Motor neuron (in vitro differentiated cells): ENCODE measurements around the gene MEG3. TPM values are rescaled to one million over a fixed set of nuclear protein-coding genes. Genes with fewer than 3 reads are reported as not detected.
A peak's percentile ranks its signal among the peaks of the same experiment; 100 is the strongest.

ENCODE experiments used
- ATAC-seq, 8 experiments: fragments of 200-7000 bp; cut with Tn5 transposase; replicated peaks in 6 of 8; 2 replicates each; pipeline ENCODE4 v1.8.0; 2021; ENCODE audit warnings: mild to moderate bottlenecking in 8 of 8, moderate library complexity in 8 of 8
- H3K27ac ChIP-seq, 2 donors: fragments of 250-450 bp; sonication (Bioruptor Pico); 2 replicates each; pipeline ENCODE4 v1.9.0; 2021; ENCODE audit warnings: antibody characterized with exemption in 2 of 2, mild to moderate bottlenecking in 2 of 2, moderate library complexity in 1 of 2
- H3K4me1 ChIP-seq, 2 donors: fragments of 250-450 bp; sonication (Bioruptor Pico); replicated peaks in 1 of 2; 2 replicates each; pipeline ENCODE4 v1.6.1; 2021; ENCODE audit warnings: antibody characterized with exemption in 2 of 2, mild to moderate bottlenecking in 2 of 2, moderate library complexity in 1 of 2
- H3K4me3 ChIP-seq, 5 donors: fragments of 250-450 bp; sonication (Bioruptor Pico); 2 replicates each; pipeline ENCODE4 v1.9.0; 2021; ENCODE audit warnings: antibody characterized with exemption in 5 of 5, mild to moderate bottlenecking in 5 of 5, moderate library complexity in 4 of 5
- WGBS, 10 experiments: fragments of 450-650 bp; shearing (Covaris generic); methylation state at CpG; one replicate each; pipeline ENCODE4 v1.0.0; 2022; 5-methylcytosine and 5-hydroxymethylcytosine counted together
- in situ Hi-C, 9 experiments: fragments of 400-800 bp; cut with MboI; loops; one replicate each; pipeline ENCODE4 v1.15.0; 2021; ENCODE audit warnings: low sequenced_read_pairs in 9 of 9, low pct_unique_long_range_greater_than_20kb in 2 of 9; ENCODE audit not compliant: unreplicated experiment in 9 of 9
- total RNA-seq, 8 experiments: library from RNA; unstranded; fragments of 300-600 nt; gene quantifications; 2 replicates each; pipeline versions ENCODE4 v1.2.3 to v1.2.4, GENCODE V29; 2022

Gene MEG3
- total RNA-seq, 8 experiments from 2014 or later, result 1.9 to 1,167 (median 108) TPM

DNA sequence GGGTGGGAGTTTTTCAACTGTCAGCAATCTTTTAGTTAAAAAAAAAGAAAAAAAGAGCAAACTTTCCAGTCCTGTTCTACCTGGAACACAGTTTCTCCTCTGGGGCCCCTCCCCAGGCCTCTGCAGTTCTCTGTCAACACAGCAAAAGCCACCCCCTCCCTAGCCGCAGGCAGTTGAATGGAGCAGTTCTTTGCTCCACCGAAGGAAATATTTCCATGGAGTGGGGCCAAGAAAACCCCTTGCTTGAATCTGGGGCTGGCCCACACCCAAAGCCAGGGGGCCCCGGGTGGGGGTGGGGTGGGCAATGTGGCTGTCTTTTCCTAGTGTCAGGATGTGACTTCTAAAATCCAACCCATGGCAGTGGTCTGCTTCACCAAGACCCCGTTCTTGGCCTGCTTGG lies 5.0 kb upstream of the MEG3 start:
- in situ Hi-C loops, result no loop called here

DNA sequence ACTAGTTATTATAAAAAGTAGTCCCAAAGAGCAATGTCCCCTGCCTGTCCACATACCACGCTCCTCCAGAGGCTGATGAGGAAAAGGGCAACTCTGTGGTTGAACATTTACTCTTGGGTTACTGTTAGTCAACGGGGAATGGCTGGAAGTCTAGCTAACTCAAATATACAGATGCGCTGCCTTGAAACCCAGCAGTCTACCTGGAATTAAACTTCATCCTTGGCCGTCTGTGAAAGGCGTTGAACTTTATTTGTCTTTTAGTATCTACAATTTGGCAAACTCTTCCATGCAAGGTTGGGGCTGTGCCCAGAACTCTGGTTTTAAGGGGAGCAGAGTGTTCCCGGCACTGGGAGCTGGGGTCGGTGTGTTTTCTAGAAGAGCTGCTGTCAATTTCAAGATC lies 3.9 kb upstream of the MEG3 start:
- 67 to 100% (median 98%) methylated on average over 1 to 6 of the region's 7 CpGs; no CpG with 5 or more reads in 2 of the 10 experiments for WGBS, 10 experiments
- in situ Hi-C loops, result no loop called here
- H3K4me3 ChIP-seq, result no peak overlapping the region
- H3K27ac ChIP-seq, result no peak overlapping the region
- no peak for ATAC-seq
- peaks cover 0 to 27% of the 10 kb centered on the region in 2 donors for H3K4me1 ChIP-seq

More for the DNA sequence above, 5.0 kb upstream of the MEG3 start:
- no peak overlapping the region for H3K27ac ChIP-seq
- WGBS, 10 experiments, result 20 to 80% (median 80%) methylated on average over 1 to 2 of the region's 4 CpGs; no CpG with 5 or more reads in 6 of the 10 experiments
- no peak overlapping the region for H3K4me3 ChIP-seq
- ATAC-seq, result peak in 4 of 8 experiments; percentile 15 to 75 (median 46)
- H3K4me1 ChIP-seq, result peaks cover 0 to 31% of the 10 kb centered on the region in 2 donors

DNA sequence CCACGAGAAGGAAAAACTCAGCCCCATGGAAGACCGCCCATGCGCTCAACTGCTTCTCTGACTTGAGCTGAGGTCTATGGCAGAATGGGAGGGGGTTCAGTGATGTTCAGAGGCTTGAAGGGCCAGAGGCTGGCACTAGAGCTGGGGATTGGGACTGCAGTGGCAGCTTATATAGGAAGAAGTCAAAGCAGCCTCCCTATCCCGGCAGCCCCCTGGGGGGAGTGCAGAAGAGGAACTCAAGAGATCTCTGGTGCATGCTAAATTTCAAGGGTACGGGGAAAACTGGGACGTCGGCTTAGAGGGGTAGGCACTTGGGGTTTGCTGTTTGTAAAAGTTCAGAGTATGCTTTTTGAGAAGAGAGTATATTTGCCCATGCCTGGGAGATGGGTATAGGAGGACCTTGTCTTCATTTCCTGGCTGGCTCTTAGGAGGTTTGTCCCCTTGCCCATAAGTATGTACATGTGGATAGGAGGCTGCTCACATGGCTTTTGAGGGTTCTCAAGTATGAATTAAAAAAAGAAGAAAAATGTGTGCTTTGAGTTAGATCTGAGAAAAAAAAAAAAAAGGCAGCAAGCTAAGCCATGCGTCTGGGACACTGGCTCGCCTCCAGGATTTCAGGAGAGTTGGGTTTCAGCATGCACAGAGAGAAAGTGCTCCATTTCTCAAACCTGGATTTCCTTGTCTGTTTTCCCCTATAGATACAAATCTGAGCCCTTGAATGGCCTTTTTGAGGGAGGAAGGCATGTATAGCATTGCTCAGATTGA lies 3.2 kb upstream of the MEG3 start:
- in situ Hi-C loops, result no loop called here

DNA sequence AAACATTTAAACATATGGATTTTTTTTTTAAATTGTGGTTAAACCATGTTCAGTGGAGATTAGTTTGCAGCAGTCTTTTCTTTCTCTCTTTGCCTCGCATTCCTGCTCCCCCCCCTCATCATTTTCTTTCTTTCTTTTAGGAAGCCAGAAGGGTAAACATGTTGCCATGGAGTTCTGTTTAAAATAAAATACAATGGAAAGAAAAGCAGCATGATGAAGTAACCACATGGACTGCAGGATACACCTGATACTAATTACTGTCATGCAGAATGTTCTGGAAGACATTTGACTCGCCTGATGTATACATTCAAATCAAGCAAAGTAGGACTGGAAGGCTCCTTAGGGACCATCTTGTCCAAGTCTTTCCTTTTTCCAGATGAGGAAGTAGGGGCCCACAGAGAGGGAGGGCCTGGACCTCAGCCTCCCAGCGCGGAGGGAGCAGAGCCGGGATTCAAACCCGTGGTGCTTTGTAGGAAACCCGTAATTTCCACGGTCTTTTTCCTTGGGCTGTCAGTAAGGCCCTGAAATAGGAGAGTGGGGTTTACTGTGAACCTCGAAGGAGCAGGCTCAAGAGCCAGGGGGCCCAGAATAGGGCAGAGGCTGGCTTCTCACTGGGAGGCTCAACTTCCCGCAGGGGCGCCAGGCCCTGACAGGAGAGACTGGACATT lies 2.4 kb upstream of the MEG3 start:
- 50 to 100% (median 83%) methylated on average over 1 to 8 of the region's 11 CpGs; no CpG with 5 or more reads in 1 of the 10 experiments for WGBS, 10 experiments
- Histone ChIP-seq H3K4me3 (no peak overlapping the region), H3K27ac (peak overlapping the region in 1 of 2 donors; percentile 35)

More for the DNA sequence above, 3.2 kb upstream of the MEG3 start:
- WGBS, 10 experiments, result 42 to 100% (median 87%) methylated on average over 1 to 6 of the region's 9 CpGs
- no peak overlapping the region for H3K27ac ChIP-seq
- H3K4me3 ChIP-seq, result no peak overlapping the region
- ATAC-seq, result peak in 1 of 8 experiments; percentile 6
- peaks cover 0 to 27% of the 10 kb centered on the region in 2 donors for H3K4me1 ChIP-seq

DNA sequence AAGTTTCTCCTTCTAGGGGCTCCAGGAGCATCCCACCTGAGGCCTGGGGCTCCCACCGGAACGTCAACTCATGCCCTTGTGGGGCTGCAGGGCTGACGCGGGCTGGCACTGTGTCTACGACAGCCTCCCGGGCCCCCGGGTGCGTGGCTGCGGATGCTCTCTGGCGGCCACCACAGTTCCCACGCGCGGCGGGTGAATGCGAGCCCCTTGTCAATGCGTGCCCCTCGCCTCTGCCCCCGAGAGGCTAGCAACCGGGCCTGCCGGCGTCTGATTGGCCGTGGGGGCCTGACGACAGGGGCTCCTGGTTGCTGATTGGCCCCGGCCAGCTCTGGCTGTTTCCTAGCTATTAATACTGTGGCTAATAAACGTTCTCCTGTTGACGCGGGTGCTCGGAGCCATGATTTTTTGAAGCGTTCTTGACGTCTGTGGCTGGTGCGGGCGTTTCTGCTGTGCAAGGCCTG lies 1.8 kb upstream of the MEG3 start:
- in situ Hi-C loops, result no loop called here
- no peak overlapping the region for H3K4me3 ChIP-seq
- 34 to 60% methylated on average over 3 to 5 of the region's 32 CpGs; no CpG with 5 or more reads in 8 of the 10 experiments for WGBS, 10 experiments
- H3K4me1 ChIP-seq, result peaks cover 6 to 32% of the 10 kb centered on the region in 2 donors
- ATAC-seq, result peak in 4 of 8 experiments; percentile 6 to 24 (median 12)
- peak overlapping the region in 1 of 2 donors; percentile 35 for H3K27ac ChIP-seq

More for the DNA sequence above, 2.4 kb upstream of the MEG3 start:
- peaks cover under 1 to 27% of the 10 kb centered on the region in 2 donors for H3K4me1 ChIP-seq
- in situ Hi-C loops, result no loop called here
- ATAC-seq, result peak in 5 of 8 experiments; percentile 5 to 51 (median 31)

DNA sequence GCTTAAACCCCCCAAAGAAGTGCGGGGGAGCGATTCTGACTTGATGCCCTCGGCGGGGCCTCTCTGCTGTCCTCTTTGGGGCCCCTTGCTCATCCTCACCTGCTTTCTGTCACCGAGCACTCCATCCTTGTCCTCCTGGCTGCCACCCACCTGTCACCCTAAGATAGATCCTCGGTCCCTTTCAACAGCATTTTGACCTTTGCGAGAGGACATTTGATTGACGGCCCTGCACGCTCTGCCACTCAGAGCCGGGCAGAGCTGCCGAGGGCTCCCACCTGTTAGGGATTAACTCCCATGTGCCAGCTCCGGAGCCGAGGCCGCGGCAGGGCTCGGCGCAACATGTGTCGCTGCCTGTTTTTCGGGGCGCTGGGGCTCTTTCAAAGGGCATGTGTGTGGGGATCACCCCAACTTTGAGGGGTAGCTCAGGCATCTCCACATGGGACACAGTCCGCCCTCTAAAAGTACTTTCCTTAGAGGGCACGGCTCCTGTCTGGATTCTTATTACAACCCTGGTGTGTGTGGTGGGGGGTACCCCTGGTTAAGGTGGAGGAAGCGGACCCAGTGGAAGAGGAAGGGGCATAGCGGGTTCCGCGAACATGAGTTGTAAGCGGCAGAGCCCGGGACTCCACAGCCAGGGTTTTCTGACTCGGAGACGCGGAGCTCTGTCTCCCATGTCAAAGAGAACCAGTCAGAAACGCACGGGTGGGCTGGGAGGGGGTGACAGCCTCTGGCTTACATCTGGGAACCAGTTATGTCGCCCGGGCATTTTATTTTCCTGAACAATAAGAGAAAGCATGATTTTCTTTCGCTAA lies 811 bp upstream of the MEG3 start:
- in situ Hi-C loops, result no loop called here
- 80 to 88% methylated on average over 1 to 8 of the region's 36 CpGs; no CpG with 5 or more reads in 8 of the 10 experiments for WGBS, 10 experiments
- Histone ChIP-seq H3K4me1 (peaks cover 16 to 42% of the 10 kb centered on the region in 2 donors), H3K27ac (no peak overlapping the region), H3K4me3 (peak overlapping the region in 1 of 5 donors; percentile 61)
- ATAC-seq, result no peak

DNA sequence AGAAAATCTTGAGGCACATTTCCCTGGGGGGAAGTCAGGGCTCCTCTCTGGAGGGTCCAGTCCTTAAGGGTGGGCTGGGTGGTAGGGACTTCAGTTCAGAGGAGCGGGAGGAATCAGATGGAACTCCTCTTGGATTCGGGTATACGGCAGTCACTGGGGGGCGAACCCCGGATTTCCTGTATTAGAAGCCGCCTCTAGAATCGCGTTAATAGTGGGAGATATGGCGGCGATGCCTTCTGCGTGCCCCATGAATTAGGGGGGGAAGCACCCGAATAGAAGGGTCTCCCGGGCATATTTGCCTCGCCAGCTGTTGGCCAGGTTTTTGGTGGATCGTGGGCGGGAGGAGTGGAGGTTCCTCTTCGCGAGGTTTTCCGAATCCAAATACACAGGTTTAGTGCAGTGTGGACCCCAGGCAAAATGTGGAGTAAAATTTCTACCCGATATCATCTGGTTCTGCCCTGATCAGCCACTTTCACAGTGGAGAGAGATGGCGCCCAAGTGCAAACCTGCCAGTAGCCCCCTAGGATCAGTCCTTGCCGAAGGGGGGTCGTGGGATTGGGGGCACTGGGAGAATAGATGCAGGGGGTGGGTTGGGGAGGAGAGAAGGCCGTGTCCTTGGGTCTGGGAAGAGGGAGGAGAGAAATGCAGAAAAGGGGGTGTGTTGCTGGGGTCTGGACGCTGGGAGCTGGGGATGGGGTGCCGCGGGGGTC lies 628 bp downstream of the MEG3 start:
- WGBS, 10 experiments, result 30 to 98% (median 57%) methylated on average over 3 to 14 of the region's 27 CpGs; no CpG with 5 or more reads in 4 of the 10 experiments
- Histone ChIP-seq H3K4me3 (peak overlapping the region in 1 of 5 donors; percentile 61), H3K4me1 (peaks cover 28 to 44% of the 10 kb centered on the region in 2 donors), H3K27ac (no peak overlapping the region)
- ATAC-seq, result peak in 1 of 8 experiments; percentile 2
- in situ Hi-C loops, result no loop called here

DNA sequence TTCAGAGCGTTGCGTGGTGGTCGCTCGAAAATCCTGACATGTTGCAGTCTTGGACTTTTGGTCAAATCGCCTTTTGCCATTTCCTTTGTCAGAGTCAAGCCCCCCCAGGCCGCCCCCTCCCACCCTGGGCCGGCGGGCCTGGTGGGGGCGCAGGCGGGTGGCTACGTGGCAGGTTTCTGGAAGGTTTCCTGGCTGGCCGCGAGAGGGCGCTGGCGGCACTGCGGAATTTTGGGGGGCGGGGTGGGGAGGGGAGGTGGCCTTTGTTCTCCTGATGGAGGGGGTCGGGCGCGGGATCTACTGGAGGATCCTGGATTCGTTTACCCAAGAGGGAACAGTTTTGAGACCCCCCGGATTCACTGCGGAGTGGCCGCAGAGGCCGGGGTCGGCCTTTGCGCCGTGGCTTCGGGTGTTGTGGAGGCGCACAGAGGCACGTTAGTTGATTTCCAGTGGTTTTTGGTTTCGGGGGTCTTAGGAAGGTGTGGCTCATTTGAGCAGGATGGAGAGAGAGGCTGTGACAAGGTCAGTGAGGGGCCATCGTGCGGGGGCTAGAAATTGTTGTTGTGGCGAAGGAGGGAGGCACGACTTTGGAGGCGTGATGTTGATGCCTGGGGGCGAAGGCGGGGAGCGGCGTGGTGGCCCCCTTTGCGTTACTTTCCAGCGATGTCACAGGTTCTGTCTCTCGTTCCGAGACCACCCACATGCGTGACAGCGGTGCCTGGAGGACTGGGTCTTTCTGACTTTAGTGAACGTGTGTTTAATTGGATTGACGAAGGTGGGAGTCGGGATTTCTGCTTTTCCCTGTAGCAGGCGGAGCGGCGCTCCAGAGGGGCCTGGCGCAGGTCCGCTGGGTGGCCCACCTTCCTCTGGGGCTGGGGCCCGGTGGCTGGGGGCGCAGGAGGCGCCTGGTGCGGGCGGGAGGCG lies 1.4 kb downstream of the MEG3 start:
- Histone ChIP-seq H3K4me3 (peak overlapping the region in 1 of 5 donors; percentile 61), H3K27ac (no peak overlapping the region), H3K4me1 (peaks cover 36 to 52% of the 10 kb centered on the region in 2 donors)
- WGBS, 10 experiments, result 20 to 100% (median 85%) methylated on average over 1 to 17 of the region's 61 CpGs; no CpG with 5 or more reads in 4 of the 10 experiments
- peak in 3 of 8 experiments; percentile 1 to 3 (median 2) for ATAC-seq
- in situ Hi-C loops, result no loop called here

DNA sequence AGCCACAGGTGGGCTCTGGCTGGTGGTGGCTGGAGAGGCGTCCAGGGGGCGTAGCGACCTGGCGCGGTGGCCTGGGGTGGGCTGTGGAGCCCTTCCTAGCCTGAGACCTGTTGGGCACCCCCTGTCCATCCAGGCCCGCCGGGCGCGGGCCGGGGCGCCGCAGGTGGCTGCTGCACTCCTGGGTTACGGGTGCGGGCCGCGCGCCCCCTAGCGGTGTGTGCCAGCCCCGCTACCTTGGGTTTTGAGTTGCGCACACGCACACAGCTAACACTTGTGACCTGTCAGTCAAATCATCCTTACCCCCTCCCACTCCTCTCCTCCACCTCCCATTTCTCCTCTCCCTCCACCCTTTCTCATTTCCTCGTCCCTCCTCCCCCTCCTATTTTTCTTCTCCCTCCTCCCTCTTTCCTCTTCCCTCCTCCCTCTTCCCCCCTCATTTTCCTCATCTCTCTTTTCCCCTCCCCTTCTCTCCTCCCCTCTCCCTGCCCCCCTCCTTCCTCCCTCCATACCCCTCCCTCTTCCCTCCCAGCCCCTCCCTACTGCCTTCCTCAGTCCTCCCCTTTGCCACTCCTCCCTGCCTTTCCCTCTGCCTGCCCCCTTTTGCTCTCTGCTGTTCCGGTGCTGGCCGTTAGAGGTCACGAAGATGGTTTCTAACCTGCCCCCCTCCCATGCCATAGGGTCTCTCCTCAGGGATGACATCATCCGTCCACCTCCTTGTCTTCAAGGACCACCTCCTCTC lies 2.3 kb downstream of the MEG3 start:
- Histone ChIP-seq H3K27ac (no peak overlapping the region), H3K4me1 (peaks cover 45 to 52% of the 10 kb centered on the region in 2 donors), H3K4me3 (peak overlapping the region in 1 of 5 donors; percentile 61)
- peak in 3 of 8 experiments; percentile 52 to 76 (median 53) for ATAC-seq
- in situ Hi-C loops, result no loop called here
- 80% methylated on average over 3 of the region's 26 CpGs; no CpG with 5 or more reads in 9 of the 10 experiments for WGBS, 10 experiments

DNA sequence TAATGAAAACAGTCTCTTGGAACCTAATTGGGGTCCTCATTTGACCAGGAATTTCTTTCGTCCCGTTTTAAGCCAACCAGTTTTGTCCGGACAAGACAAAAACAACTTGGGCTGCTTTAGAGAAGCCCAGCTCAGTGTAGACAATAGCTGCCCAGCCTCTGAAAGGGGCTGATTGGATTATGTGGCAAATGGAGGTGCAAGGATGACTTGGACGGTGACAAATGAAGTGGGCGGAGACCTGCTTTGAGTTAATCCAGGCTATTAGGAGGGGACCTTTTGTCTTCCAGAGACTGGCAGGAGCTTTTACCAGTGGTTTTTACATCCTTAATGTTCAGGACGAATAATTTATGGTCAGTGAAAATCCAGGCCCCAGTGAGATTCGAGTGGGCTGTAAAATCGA lies 4.8 kb downstream of the MEG3 start:
- in situ Hi-C loops, result no loop called here
- 0 to 80% (median 7%) methylated on average over 1 to 4 of the region's 8 CpGs for WGBS, 10 experiments
- peaks cover 49 to 52% of the 10 kb centered on the region in 2 donors for H3K4me1 ChIP-seq
- peak overlapping the region; percentile 79 to 84 for H3K27ac ChIP-seq
- ATAC-seq, result peak in 5 of 8 experiments; percentile 92 to 96 (median 94)
- H3K4me3 ChIP-seq, result no peak overlapping the region
